RPMI7951 (cell line): ENCODE measurements around the gene DNAJC1. TPM values are rescaled to one million over a fixed set of nuclear protein-coding genes. Genes with fewer than 3 reads are reported as not detected.

Source experiments
- DNase-seq: peaks from one replicate; pipeline ENCODE4 v3.0.0-alpha.2; 2012; ENCODE audit warnings: low read depth
- total RNA-seq: library from RNA; depleted of rRNA; stranded (reverse); fragments of >200 nt; shearing (Covaris generic); gene quantifications from 2 replicates; pipeline ENCODE4 v1.2.3, GENCODE V29; 2014

DNAJC1 gene
- total RNA-seq, 1 experiment from 2014 or later, result 30.5 TPM

DNA sequence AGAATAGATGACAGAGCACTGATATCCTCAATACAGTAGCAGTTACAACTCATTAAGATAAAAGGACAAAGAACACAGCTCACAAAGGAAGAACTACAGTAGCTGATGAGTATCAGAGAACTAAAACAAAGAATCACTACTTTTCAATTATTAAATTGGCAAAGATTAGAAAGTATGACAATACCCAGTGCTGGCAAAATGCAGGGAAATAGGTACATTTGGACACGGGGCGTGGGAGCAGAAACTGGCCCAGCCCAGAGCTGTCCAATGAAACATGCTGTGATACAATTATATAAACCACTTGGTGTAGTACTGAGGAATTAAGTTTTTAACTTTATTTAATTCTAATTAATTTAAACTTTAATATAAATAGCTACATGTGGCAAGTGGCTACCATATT is 243.2 kb downstream of the DNAJC1 start:
- DNase-seq, result no peak

DNA sequence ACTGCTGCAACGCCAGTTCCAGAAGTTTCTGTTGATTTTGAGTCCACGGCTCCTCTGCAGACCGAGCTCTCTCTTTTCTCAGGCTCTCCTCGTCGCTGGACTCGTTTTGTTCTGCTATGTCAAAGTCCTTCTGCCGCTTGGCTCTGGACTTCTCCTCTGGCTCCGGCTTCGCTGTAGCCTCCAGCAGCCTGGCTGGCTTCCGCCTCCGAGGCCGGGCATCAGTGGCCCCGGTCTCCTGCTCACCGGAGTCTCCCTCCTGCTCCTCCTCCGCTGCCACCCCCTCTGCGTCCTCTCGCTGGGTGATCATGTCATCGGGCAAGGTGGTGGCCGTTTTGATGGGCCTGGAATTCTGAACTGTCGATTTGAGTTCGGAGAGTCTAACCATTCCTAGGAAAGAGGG is 244.3 kb downstream of the DNAJC1 start:
- DNase-seq, result no peak

DNA sequence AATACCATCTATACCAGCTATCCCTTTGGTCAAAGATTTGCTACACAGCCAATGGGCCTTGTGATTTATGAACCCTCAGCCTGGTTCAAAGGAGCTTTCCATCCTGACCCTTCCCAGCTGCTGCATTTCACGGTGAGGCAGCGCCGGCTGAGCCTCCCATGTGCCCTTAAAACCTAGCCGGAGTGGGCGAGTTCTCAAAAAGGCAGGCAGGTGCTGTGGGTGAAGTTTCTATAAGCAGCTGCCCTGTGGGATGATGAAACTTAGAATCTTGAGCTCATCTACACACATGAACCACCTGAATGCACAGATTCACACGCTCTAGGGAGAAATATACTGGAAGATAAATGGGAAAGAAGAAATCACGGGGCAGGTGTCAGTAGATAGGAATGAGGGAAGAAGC is 244.8 kb downstream of the DNAJC1 start:
- DNase-seq, result no peak

DNA sequence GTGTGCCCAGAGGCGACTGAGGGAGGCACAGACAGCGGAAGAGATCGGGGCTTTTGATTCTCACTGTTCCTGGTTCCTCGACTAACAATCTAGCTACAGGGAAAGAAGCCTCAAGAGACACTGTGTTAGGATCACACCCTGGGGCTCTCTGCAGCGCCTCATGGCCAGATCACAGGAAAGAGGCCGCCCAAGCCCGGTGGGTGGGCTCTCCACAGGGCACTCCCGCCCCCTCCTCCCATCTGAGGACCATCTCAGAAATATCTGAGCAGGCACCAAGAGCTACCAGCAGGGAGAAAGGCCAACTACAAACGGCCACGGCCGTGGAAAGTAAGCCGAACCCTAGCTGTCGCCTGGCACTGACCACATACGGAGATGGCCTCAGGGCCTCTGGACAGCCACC is 245.3 kb downstream of the DNAJC1 start:
- DNase-seq, result no peak

DNA sequence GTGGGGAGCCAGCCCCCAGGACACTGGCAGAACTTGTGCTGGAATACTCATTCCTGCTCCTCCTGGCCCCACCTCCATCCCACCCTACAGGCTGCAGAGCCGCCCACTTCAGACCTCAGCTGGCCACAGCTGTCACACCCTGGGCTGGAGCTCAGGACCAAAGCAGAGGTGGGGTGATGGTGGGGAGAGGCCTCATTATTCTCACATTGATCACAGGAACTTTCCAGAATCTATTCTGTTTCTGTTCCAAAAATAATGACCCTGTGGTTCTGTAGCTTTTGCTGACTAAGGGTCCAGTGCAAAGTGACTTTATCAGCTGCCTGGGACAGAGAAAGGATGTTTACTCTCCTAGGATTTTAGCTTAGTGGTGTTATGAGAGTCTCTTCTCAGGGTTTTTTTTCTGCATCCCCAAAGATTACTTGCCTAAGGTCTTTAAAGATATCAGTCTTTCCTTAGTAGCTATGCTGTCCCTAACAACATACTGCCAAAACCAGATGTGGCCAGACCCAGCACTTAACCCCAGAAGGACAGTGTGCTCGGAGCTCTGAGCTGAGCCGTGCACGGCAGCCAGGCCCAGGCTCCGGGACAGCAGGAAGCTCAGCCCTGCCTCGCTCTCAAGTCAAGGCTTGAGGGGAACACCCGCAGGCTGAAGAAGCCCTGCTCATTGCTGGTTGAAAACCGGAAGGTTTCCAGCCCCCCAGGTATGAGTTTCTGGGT is 246.2 kb downstream of the DNAJC1 start:
- DNase-seq, result no peak

DNA sequence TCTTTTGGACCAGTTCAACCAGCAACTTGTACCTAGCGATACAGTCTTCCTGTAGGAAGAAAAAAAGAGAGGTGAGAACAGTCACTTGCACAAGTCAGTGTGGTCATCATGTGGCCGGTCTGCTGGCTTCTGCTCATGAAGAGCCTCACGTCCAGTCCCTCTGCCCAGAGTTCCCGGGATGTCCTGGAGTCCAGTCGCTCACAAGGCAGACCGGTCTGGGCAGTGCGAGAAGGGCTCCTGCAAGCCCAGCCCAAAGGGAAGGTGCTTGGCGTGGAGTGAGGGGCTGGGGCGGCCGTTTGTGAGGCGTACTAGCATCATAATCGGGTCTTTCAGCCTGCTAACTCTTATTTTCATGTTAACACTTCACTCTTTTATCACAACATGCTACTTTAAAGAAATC is 246.8 kb downstream of the DNAJC1 start:
- DNase-seq, result no peak

DNA sequence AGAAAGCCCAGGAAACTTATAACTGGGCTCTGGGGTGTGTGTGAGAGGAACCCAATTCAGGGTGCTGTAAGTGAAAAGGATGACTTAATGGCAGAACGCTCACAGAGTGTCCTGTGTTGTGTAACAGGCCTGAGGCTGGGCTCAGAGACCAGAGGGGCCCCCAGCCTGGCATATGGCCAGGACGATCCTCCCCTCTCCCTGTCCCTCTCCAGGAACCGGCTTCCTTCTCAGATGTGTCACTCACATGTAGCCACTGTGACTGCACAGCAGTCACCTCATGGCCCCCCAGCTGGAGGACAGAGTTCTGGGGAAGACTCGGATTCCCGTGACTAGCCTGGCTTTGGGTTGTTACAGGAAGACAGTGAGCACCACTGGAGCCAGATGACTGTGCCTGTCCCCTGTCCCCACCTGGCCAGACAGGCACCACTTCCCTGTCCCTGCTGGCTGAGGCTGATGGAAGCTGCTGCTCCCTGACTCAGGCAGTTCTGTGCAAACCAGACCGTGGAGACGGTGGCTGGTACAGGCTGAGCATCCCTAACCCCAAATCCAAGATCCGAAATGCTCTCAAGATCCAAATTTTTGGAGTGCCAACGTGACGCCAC is 249.0 kb downstream of the DNAJC1 start:
- DNase-seq, result no peak

DNA sequence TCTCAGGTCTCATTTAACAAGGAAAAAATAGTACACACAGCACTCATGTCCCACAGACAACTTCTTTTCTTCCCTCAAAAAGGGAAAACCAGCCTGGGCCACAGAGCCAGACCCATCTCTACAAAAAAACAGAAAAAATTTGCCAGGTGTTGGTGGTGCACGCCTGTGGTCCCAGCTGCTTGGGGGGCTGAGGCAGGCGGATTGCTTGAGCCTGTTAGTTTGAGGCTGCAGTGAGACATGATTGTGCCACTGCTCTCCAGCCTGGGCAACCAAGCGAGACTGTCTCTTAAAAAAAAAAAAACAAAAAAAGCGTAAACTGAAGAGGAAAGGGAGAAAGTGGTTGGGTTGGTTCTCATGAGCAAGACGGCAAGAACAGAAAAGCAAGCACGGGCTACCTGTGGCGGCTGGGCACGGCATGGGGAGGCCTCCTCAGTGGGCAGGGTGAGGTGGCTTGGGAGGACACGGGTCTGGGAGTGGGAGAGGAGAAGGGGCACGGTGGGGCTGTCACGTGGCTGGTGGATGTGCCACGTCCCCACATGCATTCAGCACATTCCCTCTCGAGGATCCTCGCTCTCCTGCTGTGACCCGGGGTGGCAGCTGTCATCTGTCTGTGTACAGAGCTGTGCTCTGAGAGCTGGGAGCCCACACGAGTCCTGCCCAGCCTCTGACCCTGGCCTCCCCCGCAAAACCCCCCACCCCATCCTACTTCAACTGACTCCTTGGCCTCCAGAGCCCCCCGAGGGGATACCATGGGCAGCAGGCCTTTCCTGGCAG is 249.8 kb downstream of the DNAJC1 start:
- DNase-seq, result no peak

DNA sequence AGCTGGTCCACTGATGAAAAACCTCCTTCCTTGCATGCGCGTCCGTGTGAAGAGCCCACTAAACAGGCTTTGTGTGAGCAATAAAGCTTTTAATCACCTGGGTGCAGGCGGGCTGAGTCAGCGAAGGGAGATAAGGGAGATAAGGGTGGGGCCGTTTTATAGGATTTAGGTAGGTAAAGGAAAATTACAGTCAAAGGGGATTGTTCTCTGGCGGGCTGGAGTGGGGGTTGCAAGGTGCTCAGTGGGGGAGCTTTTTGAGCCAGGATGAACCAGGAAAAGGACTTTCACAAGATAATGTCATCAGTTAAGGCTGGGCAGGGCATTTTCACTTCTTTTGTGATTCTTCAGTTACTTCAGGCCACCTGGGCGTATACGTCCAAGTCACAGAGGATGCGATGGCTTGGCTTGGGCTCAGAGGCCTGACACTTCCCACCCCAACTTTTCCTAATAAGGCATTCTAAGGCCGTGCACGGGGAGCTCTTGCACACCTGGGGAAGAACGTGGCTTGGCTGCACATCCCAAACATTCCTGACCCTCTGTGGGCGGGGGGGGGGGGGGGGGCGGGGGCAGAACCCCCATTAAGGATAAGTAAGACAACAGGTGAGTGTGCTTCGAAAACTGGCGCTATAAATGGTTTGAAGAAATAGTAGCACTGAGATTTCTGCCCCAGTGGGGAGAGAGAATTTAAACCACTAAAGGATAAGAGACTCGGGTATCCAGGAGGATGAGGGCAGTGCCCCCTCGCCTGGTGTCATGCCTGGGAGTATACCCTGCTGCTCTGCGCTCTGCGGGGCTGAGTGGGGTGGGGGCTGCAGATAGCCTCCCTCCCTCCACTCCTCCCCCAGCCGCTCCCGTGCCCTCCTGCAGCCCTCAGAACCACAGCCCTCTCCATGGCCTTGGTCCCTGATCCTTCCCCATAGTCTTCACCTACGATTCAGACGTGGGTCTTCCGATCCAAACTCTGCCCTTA is 251.9 kb downstream of the DNAJC1 start:
- DNase-seq, result no peak

DNA sequence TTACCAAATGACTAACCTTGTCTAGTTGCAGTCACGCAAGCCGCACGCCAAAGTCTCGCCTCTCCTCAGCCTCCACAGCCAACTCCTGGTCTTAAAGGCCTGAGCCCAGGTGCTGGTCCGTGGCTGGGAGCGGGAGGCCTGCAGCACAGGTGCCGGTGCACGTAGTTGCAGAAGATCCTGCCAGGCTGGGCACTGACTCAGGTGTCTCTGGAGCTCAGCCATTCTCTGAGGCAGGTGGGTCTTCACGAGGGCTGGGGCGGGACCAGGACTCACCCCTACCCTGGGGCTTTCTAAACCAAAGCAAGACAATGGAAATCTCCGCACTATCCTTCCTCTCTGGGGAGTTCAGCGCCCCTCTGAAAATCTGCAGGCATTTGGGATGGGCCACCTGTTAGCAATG is 253.1 kb downstream of the DNAJC1 start:
- no peak for DNase-seq

DNA sequence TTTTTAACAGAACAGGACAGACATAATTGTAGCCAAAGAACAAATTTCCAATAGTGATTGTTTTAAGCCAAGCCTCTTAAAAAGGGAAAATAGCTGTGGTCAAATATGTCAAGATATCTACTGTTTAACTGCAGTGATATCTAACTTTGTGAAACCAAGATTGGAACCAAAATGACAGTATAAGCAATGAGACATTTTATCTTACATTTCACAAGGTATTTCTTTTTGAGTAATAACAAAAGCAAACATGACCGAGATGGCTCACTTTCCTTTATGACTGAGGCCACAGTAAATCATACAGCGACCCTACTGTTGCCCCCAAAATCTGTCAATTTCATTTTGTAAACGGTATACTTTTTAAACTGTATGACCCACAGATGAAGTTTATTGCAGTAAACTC is 253.7 kb downstream of the DNAJC1 start:
- no peak for DNase-seq

DNA sequence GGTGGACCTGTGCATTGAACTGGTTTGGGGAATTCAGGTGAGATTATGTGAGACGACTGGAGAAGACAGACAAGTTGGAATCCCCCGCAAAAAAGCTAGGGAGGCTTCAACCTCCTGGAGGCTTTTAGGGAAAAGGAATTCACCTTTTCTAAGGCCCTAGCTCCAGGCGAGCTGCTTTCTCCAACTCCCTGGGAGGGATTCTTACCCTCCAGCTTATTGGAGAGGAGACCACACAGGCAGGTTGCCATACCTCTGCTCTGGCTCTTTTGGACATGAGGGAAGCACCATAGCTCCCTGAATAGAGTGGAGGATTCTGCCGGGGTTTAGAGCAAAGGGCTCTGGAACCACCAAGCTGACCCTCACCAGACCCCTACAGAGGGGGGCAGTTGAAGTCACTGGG is 255.7 kb downstream of the DNAJC1 start:
- DNase-seq, result no peak

DNA sequence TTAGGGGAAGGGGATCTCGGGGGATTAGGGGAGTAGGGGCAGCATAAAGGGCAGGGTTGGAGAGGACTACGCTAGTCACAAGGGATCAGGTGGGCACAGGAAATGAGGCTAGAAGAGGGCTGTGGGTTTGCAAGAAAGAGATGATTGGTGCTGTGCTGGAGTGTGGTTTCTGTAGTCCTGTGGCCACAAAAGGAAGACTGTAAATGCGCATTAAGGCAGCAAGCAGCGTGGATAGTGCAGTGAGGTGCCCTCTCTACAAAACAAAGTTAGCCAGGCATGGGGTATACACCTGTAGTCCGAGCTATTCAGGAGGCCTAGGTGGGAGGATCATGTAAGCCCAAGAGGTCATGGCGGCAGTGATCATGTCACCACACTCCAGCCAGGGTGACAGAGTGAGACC is 257.4 kb downstream of the DNAJC1 start:
- no peak for DNase-seq

DNA sequence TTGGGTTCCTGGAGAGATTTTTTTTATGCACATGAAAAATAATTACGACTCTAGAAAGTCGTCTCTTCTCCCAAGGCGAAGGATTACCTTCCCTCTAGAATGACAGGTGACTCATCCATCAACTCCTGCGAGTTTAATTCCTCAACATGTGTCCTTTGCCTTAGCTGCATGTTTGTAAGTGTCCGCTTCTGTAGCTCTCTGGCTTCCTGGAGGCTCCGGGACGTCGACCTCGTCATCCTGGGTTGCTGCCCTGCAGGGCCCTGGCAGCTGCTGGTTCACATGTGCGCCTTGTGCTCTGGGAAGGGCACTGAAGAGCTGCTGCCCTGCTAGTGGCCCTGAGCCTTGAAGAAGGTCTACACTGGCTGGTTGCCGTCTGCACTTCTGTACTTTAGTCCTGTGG is 259.3 kb downstream of the DNAJC1 start:
- no peak for DNase-seq

DNA sequence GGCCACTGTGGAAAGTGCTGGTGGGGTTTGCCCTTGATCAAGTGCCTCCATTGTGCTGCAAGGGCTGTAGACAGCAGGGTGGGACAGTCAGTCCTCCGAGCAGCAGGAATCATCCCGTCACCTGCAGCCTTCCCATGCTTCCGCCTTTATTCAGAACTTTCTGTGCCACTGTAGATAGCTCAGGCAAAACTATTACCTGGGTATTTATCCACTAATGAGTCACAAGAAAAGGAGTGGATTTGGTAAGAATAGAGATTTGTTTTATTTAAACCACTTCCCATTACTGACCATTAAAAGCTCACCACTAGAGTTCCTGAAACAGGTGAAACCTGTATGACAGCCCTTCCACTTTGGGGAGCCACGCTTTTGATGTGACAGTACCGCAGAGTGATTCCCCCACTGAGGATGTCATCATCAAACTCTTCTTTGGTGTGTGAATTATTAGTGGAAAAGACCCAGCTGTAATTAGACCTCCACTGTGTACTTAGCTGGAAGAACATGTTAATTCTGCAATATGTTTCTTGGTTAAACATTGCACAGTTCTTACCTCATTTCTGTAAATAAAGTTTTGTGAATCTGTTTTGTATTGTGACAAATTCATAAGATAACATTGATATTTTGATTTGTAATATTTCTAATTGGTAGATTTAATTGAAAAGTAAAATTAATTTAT is 260.7 kb downstream of the DNAJC1 start:
- DNase-seq, result no peak

DNA sequence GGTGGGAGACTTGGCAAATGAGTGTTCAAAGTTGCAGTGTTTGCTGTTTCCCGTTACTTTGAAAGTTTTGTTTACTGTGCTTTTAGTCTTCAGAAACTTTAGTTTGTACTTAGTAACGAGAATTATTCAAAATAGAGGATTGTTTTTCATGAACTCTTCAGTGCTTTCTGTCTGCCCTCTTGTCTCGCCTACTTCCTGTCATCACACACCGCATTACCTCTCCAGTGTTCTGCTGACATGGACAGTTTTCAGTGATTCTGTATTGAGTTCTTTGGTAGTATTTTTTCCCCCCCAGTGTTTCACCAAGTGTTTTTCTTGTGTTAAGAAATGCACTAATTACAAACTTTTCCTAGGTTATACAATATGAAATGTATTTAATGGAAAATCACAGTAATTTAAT is 262.5 kb downstream of the DNAJC1 start:
- no peak for DNase-seq

DNA sequence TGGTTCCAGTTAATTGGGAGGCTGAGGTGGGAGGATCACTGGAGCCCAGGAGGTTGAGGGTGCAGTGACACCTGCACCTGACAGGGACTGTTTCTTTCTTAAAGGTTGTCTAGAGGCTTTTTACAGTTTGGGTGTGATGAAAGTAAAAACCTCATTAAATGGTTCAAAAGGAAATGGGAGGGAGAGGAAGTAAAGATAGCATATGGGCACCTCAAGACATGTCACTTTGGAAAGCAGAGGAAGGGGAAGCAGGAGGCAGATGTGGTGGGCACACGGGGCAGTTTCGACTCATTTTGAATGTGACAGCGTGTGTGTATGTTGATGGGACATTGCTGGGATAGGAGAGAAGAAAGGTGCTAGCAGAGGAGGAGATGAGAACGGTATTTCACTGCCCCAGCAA is 266.4 kb downstream of the DNAJC1 start:
- no peak for DNase-seq

DNA sequence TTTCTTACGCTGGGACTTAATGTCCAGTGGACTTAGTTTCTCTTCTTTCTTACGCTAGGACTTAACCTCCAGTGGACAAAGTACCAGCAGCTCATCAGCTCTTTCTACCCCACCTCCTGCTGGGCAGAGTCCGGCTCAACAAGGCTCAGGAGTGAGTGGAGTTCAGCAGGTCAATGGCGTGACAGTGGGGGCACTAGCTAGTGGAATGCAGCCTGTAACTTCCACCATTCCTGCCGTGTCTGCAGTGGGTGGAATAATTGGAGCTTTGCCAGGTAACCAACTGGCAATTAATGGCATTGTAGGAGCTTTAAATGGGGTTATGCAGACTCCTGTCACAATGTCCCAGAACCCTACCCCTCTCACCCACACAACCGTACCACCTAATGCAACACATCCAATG is 269.8 kb downstream of the DNAJC1 start:
- DNase-seq, result peak; percentile 8

DNA sequence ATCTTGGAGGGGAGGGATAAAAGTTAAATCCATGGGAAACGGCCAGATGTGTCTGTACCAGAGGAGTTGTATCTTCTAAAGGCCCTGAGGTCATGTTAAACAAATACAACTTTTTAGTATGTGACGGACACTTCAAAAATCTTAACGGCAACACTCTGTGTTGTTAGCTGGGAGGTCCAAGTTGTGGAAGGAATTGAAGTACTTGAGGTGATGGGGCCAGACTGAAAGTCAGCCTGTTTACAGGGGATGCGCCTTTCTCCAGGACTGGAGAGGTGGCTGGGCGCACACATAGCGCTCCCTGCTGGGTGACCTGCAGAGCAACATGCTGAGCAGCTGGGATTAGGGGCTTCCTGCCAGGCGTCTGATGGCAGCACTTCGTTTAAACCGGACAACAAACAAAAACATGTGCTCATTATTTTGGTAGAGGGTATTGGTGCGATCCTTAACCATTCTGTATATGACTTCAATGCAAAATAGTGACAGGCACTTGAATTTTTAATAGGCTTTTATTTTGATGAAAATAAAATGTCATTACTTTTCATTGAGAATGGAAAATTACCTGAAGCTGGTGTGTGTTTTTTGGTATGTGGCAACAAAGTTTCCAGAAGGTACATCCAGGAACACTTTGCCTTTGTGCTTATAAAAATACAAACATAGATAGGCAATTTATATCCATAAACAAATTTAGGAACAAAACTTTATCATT is 271.3 kb downstream of the DNAJC1 start:
- peak; percentile 68 for DNase-seq

DNA sequence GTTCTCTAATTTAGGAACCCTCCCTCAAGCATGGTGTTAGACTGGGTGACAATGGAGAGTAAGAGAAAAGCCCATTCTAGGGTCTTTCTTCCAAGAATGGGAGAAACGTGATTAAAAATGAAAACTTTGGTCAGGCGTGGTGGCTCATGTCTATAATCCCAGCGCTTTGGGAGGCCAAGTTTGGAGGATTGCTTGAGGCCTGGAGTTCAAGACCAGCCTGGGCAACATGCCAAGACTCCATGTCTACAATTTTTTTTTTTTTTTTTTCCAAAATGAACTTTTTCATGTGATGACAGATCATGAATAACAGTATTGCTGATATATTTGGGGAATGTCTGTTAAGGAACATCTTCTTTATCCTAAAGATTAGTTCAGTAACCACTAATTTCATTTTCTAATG is 274.9 kb downstream of the DNAJC1 start:
- DNase-seq, result peak; percentile 9
